ENCODE measurements around the gene TJP2. TPM values are rescaled to one million over a fixed set of nuclear protein-coding genes. Genes with fewer than 3 reads are reported as not detected.

The TJP2 gene
- total RNA-seq, 2 experiments from 2014 or later = 12.9 to 15.3 TPM

- Mint-ChIP-seq H3K36me3 (no peaks in the 10 kb centered on the region), H3K27ac (no peak overlapping the region), H3K9me3 (no peaks in the 10 kb centered on the region), H3K4me1 (ENCODE audit: low read depth) (peaks cover 19% of the 10 kb centered on the region), H3K4me3 (no peak overlapping the region), H3K27me3 (no peaks in the 10 kb centered on the region)
- ChIA-PET CTCF (interaction anchor here (0.5 to 7.1 kb wide), 7 partner anchors 28 to 355 kb away, joined by 3 to 179 read pairs (median 4); partner anchors contain the start of gene FXN), POLR2A (interaction anchor here (1.1 kb wide), 1 partner anchor 142 kb away, joined by 3 read pairs; no protein-coding TSS in a partner anchor)
- intact Hi-C loops (cut with micrococcal nuclease) = no loop called here
- no peak for DNase-seq
Observed at GRCh38 chr9:69195668-69196067, 21.6 kb downstream of the TJP2 start.

DNA sequence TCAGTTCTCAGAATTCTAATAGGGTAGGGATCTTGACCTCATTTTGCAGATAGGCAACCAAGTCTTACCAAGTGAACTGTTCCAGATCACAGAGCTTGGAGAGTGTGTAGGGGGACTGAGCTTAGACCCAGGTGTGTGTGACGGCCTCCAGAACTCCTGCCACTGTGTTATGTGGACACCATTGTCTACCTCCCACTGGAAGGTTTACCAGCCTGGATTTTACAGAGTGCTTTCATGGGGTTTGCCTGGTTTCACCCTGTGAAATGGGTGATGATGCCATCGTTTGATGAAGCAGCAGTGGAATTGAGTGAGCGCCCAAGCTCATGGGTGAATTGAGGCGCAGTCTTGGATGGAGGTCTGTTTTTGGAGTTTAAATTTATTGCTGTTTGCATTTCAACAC, 23.6 kb downstream of the TJP2 start:
- no peaks in the 10 kb centered on the region for H3K36me3 Mint-ChIP-seq
- CTCF ChIA-PET = interaction anchor here (1.2 to 2.0 kb wide), 3 partner anchors 143 to 162 kb away, joined by 3 to 12 read pairs (median 4); partner anchors contain the start of gene FXN
- DNase-seq = no peak
- H3K27ac Mint-ChIP-seq = no peak overlapping the region
- peaks cover 11% of the 10 kb centered on the region for H3K4me1 Mint-ChIP-seq (ENCODE audit: low read depth)
- H3K4me3 Mint-ChIP-seq = no peak overlapping the region
- intact Hi-C loops (cut with micrococcal nuclease) = no loop called here
- POLR2A ChIA-PET = no interaction called here
- H3K9me3 Mint-ChIP-seq = no peaks in the 10 kb centered on the region
- H3K27me3 Mint-ChIP-seq = no peaks in the 10 kb centered on the region

DNA sequence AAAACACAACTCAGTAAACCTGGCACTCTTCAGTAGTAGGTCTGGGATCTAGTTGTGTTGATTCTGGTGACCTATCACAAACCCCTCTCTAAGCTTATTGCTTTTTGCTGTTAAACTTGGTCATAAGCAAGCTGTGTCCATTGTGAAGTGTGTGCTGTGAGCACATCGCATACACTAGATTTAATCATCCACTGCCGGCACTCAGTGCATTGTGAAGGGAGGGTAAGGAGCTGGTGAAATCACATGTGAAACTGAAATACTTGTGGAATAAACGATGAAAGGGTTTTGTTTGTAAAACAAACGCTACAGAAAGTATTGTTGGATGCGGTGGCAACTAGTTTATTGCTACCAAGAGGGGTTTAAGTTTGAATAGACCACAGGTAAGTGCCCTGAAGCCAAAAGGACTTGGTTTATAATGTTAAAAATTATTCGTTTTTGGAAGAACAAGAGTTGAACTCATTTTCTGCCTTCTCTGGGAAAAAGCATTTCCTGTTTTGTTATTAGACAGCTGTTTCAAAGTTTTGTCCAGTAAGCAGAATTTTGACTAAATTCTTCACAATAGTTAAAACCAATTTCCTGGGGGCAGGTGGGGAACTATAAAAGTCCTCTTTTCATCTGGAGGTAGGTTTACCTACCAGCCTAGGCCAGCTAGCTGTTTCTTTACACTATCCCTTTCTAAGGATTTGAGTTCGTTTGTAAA, 24.6 kb downstream of the TJP2 start:
- Mint-ChIP-seq H3K27ac (no peak overlapping the region), H3K9me3 (no peaks in the 10 kb centered on the region), H3K27me3 (no peaks in the 10 kb centered on the region), H3K4me1 (ENCODE audit: low read depth) (peaks cover 11% of the 10 kb centered on the region), H3K4me3 (no peak overlapping the region), H3K36me3 (no peaks in the 10 kb centered on the region)
- no peak for DNase-seq
- CTCF ChIA-PET = interaction anchor here (0.5 to 2.0 kb wide), 3 partner anchors 40 to 145 kb away, joined by 3 to 12 read pairs (median 4); no protein-coding TSS in a partner anchor
- intact Hi-C loops (cut with micrococcal nuclease) = no loop called here
- POLR2A ChIA-PET = no interaction called here

DNA sequence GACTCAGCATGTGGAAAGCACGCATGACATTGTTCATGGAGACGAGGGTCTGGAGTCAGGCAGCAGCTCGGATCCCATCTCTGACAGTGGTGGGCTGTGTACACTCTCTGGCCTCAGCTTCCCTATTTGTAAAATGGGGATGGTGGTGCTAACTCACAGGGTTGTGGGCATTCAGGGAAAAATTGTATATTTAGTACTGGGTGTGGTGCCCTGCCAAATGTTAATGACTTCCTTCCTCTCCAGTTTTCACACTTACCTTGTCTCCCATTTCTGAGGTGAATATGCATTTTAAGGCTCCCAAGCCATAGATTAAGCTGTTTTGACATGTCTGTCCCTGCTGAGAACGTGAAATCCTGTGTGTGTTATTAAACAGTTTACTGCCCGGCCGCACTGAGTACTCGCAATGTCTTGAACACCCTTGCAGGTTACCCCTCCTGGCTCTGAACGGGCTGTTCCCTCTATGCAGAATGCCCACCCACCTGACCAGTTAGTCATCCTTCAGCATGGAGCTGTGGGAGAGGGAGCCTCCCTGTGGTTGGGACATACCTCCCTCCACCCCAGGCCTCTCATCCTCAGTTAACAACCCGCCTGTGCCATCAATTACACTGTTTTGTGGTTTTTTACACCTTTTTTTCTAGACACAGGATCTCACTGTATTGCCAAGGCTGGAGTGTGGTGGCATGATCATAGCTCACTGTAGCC, 25.8 kb downstream of the TJP2 start:
- Mint-ChIP-seq H3K4me1 (ENCODE audit: low read depth) (peaks cover 11% of the 10 kb centered on the region), H3K36me3 (no peaks in the 10 kb centered on the region), H3K9me3 (no peaks in the 10 kb centered on the region), H3K4me3 (no peak overlapping the region), H3K27me3 (no peaks in the 10 kb centered on the region), H3K27ac (no peak overlapping the region)
- ChIA-PET CTCF (interaction anchor here (0.8 to 1.1 kb wide), 2 partner anchors 8 to 146 kb away, joined by 3 read pairs; no protein-coding TSS in a partner anchor), POLR2A (no interaction called here)
- intact Hi-C loops (cut with micrococcal nuclease) = no loop called here
- DNase-seq = no peak

DNA sequence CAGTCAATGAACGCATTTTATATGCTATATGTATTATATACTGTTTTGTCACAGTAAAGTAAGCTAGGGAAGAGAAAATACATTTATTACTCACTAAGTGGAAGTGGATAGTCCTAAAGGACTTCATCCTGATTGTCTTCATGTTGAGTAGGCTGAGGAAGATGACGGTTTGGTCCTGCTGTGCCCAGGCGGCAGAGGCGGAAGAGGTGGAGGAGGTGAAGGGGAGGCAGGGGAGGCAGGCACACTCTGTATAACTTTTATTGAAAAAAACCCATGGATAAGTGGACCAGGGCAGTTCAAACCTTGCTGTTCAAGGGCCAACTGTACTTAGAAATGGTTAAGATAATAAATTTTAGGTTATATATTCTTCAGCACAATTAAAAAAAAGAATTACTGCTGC, 28.5 kb downstream of the TJP2 start:
- ChIA-PET POLR2A (no interaction called here), CTCF (interaction anchor here (1.4 to 2.1 kb wide), 2 partner anchors 9 to 149 kb away, joined by 4 to 5 read pairs; no protein-coding TSS in a partner anchor)
- no peaks in the 10 kb centered on the region for H3K27me3 Mint-ChIP-seq
- intact Hi-C loops (cut with micrococcal nuclease) = no loop called here
- H3K4me3 Mint-ChIP-seq = no peak overlapping the region
- H3K36me3 Mint-ChIP-seq = no peaks in the 10 kb centered on the region
- no peak overlapping the region for H3K27ac Mint-ChIP-seq
- no peaks in the 10 kb centered on the region for H3K9me3 Mint-ChIP-seq
- H3K4me1 Mint-ChIP-seq (ENCODE audit: low read depth) = peaks cover 11% of the 10 kb centered on the region
- DNase-seq = no peak

GRCh38 chr9:69204326-69204725, 30.2 kb downstream of the TJP2 start:
- H3K9me3 Mint-ChIP-seq = no peaks in the 10 kb centered on the region
- peaks cover 11% of the 10 kb centered on the region for H3K4me1 Mint-ChIP-seq (ENCODE audit: low read depth)
- CTCF ChIA-PET = no interaction called here
- intact Hi-C loops (cut with micrococcal nuclease) = no loop called here
- no peaks in the 10 kb centered on the region for H3K36me3 Mint-ChIP-seq
- POLR2A ChIA-PET = no interaction called here
- no peak overlapping the region for H3K4me3 Mint-ChIP-seq
- DNase-seq = no peak
- H3K27me3 Mint-ChIP-seq = no peaks in the 10 kb centered on the region
- no peak overlapping the region for H3K27ac Mint-ChIP-seq

DNA sequence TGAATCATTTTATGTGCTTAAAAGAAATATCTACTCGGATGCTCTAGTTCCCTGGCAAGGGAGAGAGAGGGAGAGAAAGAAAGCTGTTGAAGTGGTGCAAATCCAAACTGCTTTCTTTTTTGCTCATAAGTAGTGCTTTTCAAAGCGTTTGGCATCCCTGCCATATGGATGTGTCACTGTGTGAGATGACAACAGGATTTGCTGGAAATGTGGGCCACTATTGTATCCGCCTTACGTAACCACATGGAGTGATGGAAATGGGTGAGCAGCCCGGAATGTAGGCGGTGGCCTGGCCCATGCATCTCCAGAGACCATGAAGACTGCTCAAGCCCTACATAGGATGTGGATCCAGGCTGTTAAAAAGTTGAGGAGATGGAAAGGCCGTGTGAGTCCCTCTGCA, 30.8 kb downstream of the TJP2 start:
- Mint-ChIP-seq H3K4me1 (ENCODE audit: low read depth) (peaks cover 7% of the 10 kb centered on the region), H3K27ac (no peak overlapping the region), H3K27me3 (no peaks in the 10 kb centered on the region), H3K36me3 (no peaks in the 10 kb centered on the region), H3K9me3 (no peaks in the 10 kb centered on the region), H3K4me3 (no peak overlapping the region)
- no peak for DNase-seq
- CTCF ChIA-PET = interaction anchor here (1.1 kb wide), 1 partner anchor 12 kb away, joined by 5 read pairs; no protein-coding TSS in a partner anchor
- intact Hi-C loops (cut with micrococcal nuclease) = no loop called here
- POLR2A ChIA-PET = no interaction called here

DNA sequence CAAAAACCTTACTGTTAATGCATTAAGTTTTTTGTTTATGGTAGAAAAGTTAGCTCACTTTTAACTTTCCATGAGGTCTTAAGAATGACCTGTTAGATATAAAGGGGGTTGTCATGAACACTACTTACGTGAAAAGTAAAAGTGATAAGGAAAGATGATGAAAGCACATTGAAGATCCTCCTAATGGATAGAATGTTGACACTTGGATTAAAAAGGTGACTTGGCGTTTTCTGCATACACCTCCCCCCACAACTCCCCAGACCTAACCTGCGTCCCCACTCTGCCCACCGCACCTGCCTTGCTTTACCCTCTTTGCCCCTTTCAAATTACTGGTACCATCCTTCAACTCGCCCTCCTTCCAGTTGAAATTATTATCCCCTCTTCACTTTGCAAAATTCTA, 32.0 kb downstream of the TJP2 start:
- intact Hi-C loops (cut with micrococcal nuclease) = no loop called here
- no peak overlapping the region for H3K27ac Mint-ChIP-seq
- no peaks in the 10 kb centered on the region for H3K36me3 Mint-ChIP-seq
- DNase-seq = no peak
- no peaks in the 10 kb centered on the region for H3K9me3 Mint-ChIP-seq
- H3K4me1 Mint-ChIP-seq (ENCODE audit: low read depth) = no peaks in the 10 kb centered on the region
- no peaks in the 10 kb centered on the region for H3K27me3 Mint-ChIP-seq
- no peak overlapping the region for H3K4me3 Mint-ChIP-seq
- POLR2A ChIA-PET = no interaction called here
- CTCF ChIA-PET = interaction anchor here (1.1 to 1.5 kb wide), 2 partner anchors 13 to 171 kb away, joined by 3 to 5 read pairs; partner anchors contain the start of gene FXN

DNA sequence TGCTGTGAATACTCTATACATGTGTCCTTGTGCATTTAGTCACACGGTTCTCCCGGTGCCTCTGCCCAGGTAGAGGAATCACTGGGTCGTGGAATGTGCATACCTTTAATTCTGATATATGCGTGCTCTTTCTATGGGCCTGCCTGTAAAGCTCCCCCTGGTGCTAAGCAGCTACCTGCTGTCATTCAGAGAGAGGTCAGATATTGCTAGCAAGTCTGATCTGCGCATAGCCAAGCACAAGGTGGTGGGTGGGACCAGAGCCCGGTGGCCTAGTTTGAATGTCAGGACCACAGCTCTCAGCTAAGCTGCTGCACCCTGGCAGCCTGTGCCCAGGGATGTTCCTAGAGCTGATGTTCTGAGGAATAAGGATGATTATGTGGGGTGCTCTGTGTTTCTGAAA, 33.4 kb downstream of the TJP2 start:
- Mint-ChIP-seq H3K36me3 (no peaks in the 10 kb centered on the region), H3K27me3 (no peaks in the 10 kb centered on the region), H3K4me1 (ENCODE audit: low read depth) (no peaks in the 10 kb centered on the region), H3K4me3 (no peak overlapping the region), H3K9me3 (no peaks in the 10 kb centered on the region), H3K27ac (no peak overlapping the region)
- intact Hi-C loops (cut with micrococcal nuclease) = no loop called here
- DNase-seq = no peak
- CTCF ChIA-PET = interaction anchor here (1.0 to 2.2 kb wide), 3 partner anchors 8 to 16 kb away, joined by 3 to 9 read pairs (median 4); no protein-coding TSS in a partner anchor
- POLR2A ChIA-PET = no interaction called here

DNA sequence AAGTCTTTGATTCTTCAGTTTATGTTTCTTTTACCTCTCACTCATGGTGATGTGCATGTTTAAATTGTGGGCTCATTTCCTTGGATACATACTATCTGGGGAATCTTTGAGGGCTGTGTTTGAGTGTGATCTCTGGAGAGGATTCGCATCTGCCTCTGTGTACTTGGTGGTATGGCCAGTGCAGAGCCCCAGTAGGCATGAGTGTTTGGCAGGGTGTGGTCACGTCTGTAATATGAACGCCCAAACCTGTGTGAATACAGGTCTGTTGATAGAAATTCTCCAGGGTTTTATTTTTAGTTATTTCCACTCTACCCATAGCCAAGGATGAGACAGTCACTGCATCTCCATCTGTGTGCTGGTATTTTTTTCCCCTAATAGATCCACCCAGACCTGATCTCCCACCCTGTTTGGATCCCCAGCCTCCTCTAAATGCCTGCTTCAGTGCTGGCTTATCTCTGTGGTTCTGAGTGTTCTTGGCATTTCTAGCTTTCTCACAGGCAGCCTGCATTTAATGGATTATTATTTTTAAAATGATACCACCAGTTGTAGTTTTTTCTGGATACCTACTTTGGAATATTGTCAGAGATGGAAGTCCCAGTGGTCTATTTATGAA, 37.5 kb downstream of the TJP2 start:
- Mint-ChIP-seq H3K4me3 (no peak overlapping the region), H3K9me3 (no peaks in the 10 kb centered on the region), H3K36me3 (no peaks in the 10 kb centered on the region), H3K4me1 (ENCODE audit: low read depth) (no peaks in the 10 kb centered on the region), H3K27me3 (no peaks in the 10 kb centered on the region), H3K27ac (no peak overlapping the region)
- CTCF ChIA-PET = no interaction called here
- DNase-seq = no peak
- intact Hi-C loops (cut with micrococcal nuclease) = no loop called here
- POLR2A ChIA-PET = no interaction called here

GRCh38 chr9:69213647-69214046, 39.6 kb downstream of the TJP2 start:
- Mint-ChIP-seq H3K4me1 (ENCODE audit: low read depth) (no peaks in the 10 kb centered on the region), H3K27me3 (no peaks in the 10 kb centered on the region), H3K4me3 (no peak overlapping the region), H3K9me3 (no peaks in the 10 kb centered on the region), H3K36me3 (peaks cover 1% of the 10 kb centered on the region), H3K27ac (no peak overlapping the region)
- intact Hi-C loops (cut with micrococcal nuclease) = no loop called here
- POLR2A ChIA-PET = no interaction called here
- CTCF ChIA-PET = interaction anchor here (1.1 kb wide), 1 partner anchor 8 kb away, joined by 5 read pairs; no protein-coding TSS in a partner anchor
- DNase-seq = no peak

GRCh38 chr9:69214939-69215338, 40.9 kb downstream of the TJP2 start:
- no peaks in the 10 kb centered on the region for H3K27me3 Mint-ChIP-seq
- CTCF ChIA-PET = no interaction called here
- H3K4me3 Mint-ChIP-seq = no peak overlapping the region
- no peak for DNase-seq
- H3K27ac Mint-ChIP-seq = no peak overlapping the region
- no peaks in the 10 kb centered on the region for H3K4me1 Mint-ChIP-seq (ENCODE audit: low read depth)
- no peaks in the 10 kb centered on the region for H3K9me3 Mint-ChIP-seq
- peaks cover 3% of the 10 kb centered on the region for H3K36me3 Mint-ChIP-seq
- intact Hi-C loops (cut with micrococcal nuclease) = no loop called here
- POLR2A ChIA-PET = no interaction called here

Measured in activated CD4-positive, alpha-beta memory T cell treated with anti-CD3 and anti-CD28 coated beads for 36 hours (primary cell).